ENCODE measurements around the gene PFAS. TPM values are rescaled to one million over a fixed set of nuclear protein-coding genes. Genes with fewer than 3 reads are reported as not detected.
"Not testable (repeated sequence)": the region's sequence is repeated elsewhere in the genome, so short reads cannot be mapped to it uniquely, and the experiment has no call there.

PFAS gene
- polyA plus RNA-seq, 3 donors, result 8.2 to 20.7 (median 9.3) TPM

GRCh38 chr17:8224891-8225812 lies 23.9 kb upstream of the PFAS start:
- WGBS, 3 donors, result 90 to 93% (median 90%) methylated on average over 26 of the region's 26 CpGs
- H3K27ac ChIP-seq (ENCODE audit: low read depth, low read length), result no peak overlapping the region

- WGBS, 3 donors, result 41 to 52% (median 44%) methylated on average over 20 of the region's 20 CpGs
- no peak overlapping the region for H3K27ac ChIP-seq (ENCODE audit: low read depth, low read length)
These were observed 23.1 kb upstream of the PFAS start for GRCh38 chr17:8225813-8226535.

GRCh38 chr17:8226536-8227237 lies 22.4 kb upstream of the PFAS start:
- H3K27ac ChIP-seq (ENCODE audit: low read depth, low read length), result no peak overlapping the region
- WGBS, 3 donors, result 7 to 11% (median 9%) methylated on average over 32 of the region's 32 CpGs

GRCh38 chr17:8227238-8227581 lies 21.9 kb upstream of the PFAS start:
- WGBS, 3 donors, result 83 to 92% (median 91%) methylated on average over 4 of the region's 4 CpGs
- no peak overlapping the region for H3K27ac ChIP-seq (ENCODE audit: low read depth, low read length)

- 94 to 95% (median 95%) methylated on average over 10 of the region's 10 CpGs for WGBS, 3 donors
- no peak overlapping the region for H3K27ac ChIP-seq (ENCODE audit: low read depth, low read length)
These were observed 17.4 kb upstream of the PFAS start for GRCh38 chr17:8231701-8232100.

GRCh38 chr17:8234361-8235270 lies 14.5 kb upstream of the PFAS start:
- H3K27ac ChIP-seq (ENCODE audit: low read depth, low read length), result no peak overlapping the region
- WGBS, 3 donors, result 88 to 91% (median 90%) methylated on average over 21 of the region's 21 CpGs

- H3K27ac ChIP-seq (ENCODE audit: low read depth, low read length), result no peak overlapping the region
- WGBS, 3 donors, result 93 to 97% (median 97%) methylated on average over 7 of the region's 7 CpGs
These were observed 13.4 kb upstream of the PFAS start for GRCh38 chr17:8235676-8236075.

- 76 to 93% (median 87%) methylated on average over 7 of the region's 7 CpGs for WGBS, 3 donors
- no peak overlapping the region for H3K27ac ChIP-seq (ENCODE audit: low read depth, low read length)
These were observed 11.9 kb upstream of the PFAS start for GRCh38 chr17:8237175-8237574.

- WGBS, 3 donors, result 89 to 95% (median 92%) methylated on average over 4 of the region's 4 CpGs
- H3K27ac ChIP-seq (ENCODE audit: low read depth, low read length), result no peak overlapping the region
These were observed 11.2 kb upstream of the PFAS start for GRCh38 chr17:8237886-8238285.

DNA sequence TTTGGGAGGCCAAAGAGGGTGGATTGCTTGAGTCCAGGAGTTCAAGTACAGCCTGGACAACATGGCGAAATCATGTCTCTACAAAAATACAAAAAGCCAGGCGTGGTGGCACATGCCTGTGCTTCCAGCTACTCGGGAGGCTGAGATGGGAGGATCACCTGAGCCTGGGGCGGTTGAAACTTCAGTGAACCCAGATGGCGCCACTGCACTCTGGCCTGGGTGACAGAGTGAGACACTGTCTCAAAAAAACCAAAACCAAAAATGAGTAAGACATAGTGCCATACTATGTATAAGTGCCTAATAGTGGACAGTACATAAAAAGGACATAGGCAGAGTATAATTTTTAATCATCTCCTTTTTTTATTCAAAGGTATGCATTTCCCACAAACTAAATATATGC lies 5.3 kb upstream of the PFAS start:
- no peak overlapping the region for H3K27ac ChIP-seq (ENCODE audit: low read depth, low read length)

GRCh38 chr17:8244768-8245167 lies 4.3 kb upstream of the PFAS start:
- 97 to 98% (median 98%) methylated on average over 8 of the region's 8 CpGs for WGBS, 3 donors
- H3K27ac ChIP-seq (ENCODE audit: low read depth, low read length), result no peak overlapping the region

More for the DNA sequence above, 5.3 kb upstream of the PFAS start:
- 93 to 97% (median 96%) methylated on average over 5 of the region's 5 CpGs for WGBS, 3 donors

DNA sequence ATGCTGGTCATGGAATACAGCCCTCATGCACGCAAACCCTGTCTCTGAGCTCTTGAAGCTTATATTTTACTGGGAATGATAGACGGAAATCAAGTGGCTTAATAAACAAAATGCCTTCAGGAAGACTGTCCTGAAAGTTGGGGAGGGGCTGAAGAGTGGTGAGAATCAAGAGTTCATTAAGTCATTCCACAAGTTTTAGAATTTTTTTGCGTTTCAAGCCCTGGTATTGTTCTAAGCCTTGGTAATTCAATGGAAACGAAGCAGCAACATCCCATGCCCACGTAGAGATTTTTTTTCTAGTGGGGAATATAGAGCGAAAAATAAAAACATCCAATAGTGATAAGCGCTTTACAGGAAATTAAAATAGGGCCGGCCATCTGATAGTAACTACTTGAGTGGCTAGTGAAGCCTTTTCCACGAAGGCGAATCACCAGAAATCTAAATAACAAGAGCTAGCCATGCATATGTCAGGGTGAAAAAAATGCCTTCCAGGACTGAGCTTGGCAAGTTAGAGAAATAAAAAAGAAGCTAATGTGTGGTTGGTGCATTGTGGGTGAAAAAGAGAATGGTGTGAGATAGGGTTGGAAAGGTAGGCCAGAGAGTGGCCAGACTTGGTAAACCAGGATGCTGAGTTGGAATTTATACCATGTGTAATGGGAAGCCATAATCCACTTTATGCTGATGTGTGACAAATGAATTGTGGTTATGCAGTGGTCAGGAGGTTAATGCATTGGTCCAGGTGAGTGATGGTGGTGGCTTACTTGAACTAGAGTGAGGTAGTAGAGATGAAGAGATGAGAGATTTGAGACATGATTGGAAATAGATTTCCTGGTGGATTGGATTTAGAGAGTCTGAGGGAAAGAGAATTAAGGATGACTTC lies 772 bp downstream of the PFAS start:
- H3K27ac ChIP-seq (ENCODE audit: low read depth, low read length), result no peak overlapping the region
- 12 to 18% (median 14%) methylated on average over 10 of the region's 10 CpGs for WGBS, 3 donors

GRCh38 chr17:8251411-8251810 lies 2.3 kb downstream of the PFAS start:
- 58 to 93% (median 85%) methylated on average over 2 of the region's 2 CpGs for WGBS, 3 donors

GRCh38 chr17:8253801-8254200 lies 4.7 kb downstream of the PFAS start:
- no peak overlapping the region for H3K27ac ChIP-seq (ENCODE audit: low read depth, low read length)
- 51 to 62% (median 62%) methylated on average over 8 of the region's 8 CpGs for WGBS, 3 donors

More at GRCh38 chr17:8251411-8251810, 2.3 kb downstream of the PFAS start:
- H3K27ac ChIP-seq (ENCODE audit: low read depth, low read length), result not testable (repeated sequence)

GRCh38 chr17:8254881-8255280 lies 5.8 kb downstream of the PFAS start:
- no peak overlapping the region for H3K27ac ChIP-seq (ENCODE audit: low read depth, low read length)
- WGBS, 3 donors, result 93 to 97% (median 95%) methylated on average over 11 of the region's 11 CpGs

GRCh38 chr17:8255499-8255898 lies 6.4 kb downstream of the PFAS start:
- WGBS, 3 donors, result 93 to 96% (median 96%) methylated on average over 9 of the region's 9 CpGs
- H3K27ac ChIP-seq (ENCODE audit: low read depth, low read length), result no peak overlapping the region

- H3K27ac ChIP-seq (ENCODE audit: low read depth, low read length), result no peak overlapping the region
- WGBS, 3 donors, result 93 to 95% (median 94%) methylated on average over 10 of the region's 10 CpGs
These were observed 7.2 kb downstream of the PFAS start for GRCh38 chr17:8256291-8256690.
